ENCODE measurements around the gene SLC35F3. TPM values are rescaled to one million over a fixed set of nuclear protein-coding genes. Genes with fewer than 3 reads are reported as not detected.

SLC35F3 gene
- 0.35 TPM for polyA plus RNA-seq (2012; ENCODE audit: low read depth, missing spikeins)

DNA sequence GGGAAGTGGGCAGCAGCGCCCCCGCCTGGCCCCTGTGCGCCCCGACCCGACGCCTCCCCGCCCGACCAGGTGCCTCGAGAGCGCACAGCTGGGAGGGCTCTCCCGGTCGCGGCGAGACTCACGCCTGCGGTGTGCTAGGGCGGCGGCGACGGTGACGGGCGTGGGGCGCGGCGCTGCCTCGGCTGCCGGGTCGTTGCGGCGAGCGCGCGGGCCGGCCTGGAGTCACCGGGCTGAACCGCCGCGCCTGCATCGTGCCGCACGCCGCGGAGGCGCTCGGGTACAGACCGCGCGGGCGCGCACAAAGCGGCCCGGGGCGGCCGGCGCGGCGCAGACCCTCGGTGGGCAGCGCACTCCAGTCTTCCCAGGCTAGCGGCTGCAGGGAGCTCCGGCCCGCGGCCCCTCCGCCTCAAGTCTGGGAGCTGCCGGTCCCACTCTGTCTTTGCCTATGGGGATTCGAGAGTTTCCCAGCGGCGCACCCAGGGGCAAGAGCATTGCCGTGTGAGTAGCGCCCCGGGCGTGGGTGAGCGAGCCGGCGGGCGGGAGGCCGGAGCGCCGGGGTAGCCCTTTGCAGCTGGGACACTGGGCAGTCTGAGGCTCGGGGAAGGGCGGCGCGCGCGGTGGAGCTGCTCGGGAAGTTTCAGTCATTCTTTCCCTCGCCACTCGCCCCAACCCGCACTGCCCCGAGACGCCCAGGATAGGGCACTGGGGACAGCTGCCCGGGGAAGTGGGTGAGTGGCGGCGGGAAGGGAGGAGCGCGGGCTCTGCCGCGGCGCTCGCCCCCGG is at the start of gene SLC35F3:
Gene SLC35F3, plus strand, starts transcription at position 44 of the 783 bp plus-strand sequence.
- no peak for TF ChIP-seq PAX5 (IDR thresholded peaks at IDR 0.05; ENCODE audit: insufficient read depth, low read length, severe bottlenecking)
- no peak for TF ChIP-seq POU2F2 (IDR thresholded peaks at IDR 0.05; ENCODE audit: low read depth, low read length)
- TF ChIP-seq TAF1 (IDR thresholded peaks at IDR 0.05; ENCODE audit: low read depth, low read length), result no peak
- no peak for TF ChIP-seq POLR2AphosphoS5 (IDR thresholded peaks at IDR 0.05; ENCODE audit: low read depth, low read length)
- TF ChIP-seq SPI1 (IDR thresholded peaks at IDR 0.05; ENCODE audit: low read depth, low read length), result no peak
- no peak for TF ChIP-seq POLR2A (IDR thresholded peaks at IDR 0.05; ENCODE audit: low read depth, low read length)
- DNase-seq (ENCODE audit: insufficient read length, low spot score), result no peak
- FAIRE-seq, result no peak

GRCh38 chr1:233859446-233859845 is 45.0 kb upstream of the SLC35F3 start:
- FAIRE-seq, result no peak
- TF ChIP-seq POLR2AphosphoS5 (IDR thresholded peaks at IDR 0.05; ENCODE audit: low read depth, low read length), result no peak
- TF ChIP-seq POLR2A (IDR thresholded peaks at IDR 0.05; ENCODE audit: low read depth, low read length), result no peak
- TF ChIP-seq TAF1 (IDR thresholded peaks at IDR 0.05; ENCODE audit: low read depth, low read length), result no peak
- no peak for TF ChIP-seq PAX5 (IDR thresholded peaks at IDR 0.05; ENCODE audit: insufficient read depth, low read length, severe bottlenecking)
- TF ChIP-seq POU2F2 (IDR thresholded peaks at IDR 0.05; ENCODE audit: low read depth, low read length), result no peak
- TF ChIP-seq SPI1 (IDR thresholded peaks at IDR 0.05; ENCODE audit: low read depth, low read length), result no peak

GRCh38 chr1:233863901-233864545 is 40.5 kb upstream of the SLC35F3 start:
- no peak for DNase-seq (ENCODE audit: insufficient read length, low spot score)
- FAIRE-seq, result no peak
- TF ChIP-seq POU2F2 (IDR thresholded peaks at IDR 0.05; ENCODE audit: low read depth, low read length), result no peak
- TF ChIP-seq SPI1 (IDR thresholded peaks at IDR 0.05; ENCODE audit: low read depth, low read length), result no peak
- TF ChIP-seq PAX5 (IDR thresholded peaks at IDR 0.05; ENCODE audit: insufficient read depth, low read length, severe bottlenecking), result no peak
- no peak for TF ChIP-seq POLR2A (IDR thresholded peaks at IDR 0.05; ENCODE audit: low read depth, low read length)
- TF ChIP-seq POLR2AphosphoS5 (IDR thresholded peaks at IDR 0.05; ENCODE audit: low read depth, low read length), result no peak
- TF ChIP-seq TAF1 (IDR thresholded peaks at IDR 0.05; ENCODE audit: low read depth, low read length), result no peak

More at GRCh38 chr1:233859446-233859845, 45.0 kb upstream of the SLC35F3 start:
- DNase-seq (ENCODE audit: insufficient read length, low spot score), result no peak

DNA sequence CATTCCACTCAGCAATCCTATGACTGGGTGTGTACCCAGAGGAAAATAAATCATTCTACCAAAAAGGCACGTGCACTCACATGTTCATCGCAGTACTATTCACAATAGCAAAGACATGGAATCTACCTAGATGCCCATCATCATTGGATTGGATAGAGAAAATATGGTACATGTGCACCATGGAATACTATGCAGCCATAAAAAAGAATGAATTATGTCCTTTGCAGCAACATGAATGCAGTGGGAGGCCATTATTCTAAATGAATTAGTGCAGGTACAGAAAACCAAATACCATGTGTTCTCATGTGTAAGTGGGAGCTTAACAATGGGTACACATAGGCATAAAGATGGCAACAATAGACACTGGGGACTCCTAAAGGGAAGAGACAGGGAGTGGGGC is 39.9 kb upstream of the SLC35F3 start:
- no peak for DNase-seq (ENCODE audit: insufficient read length, low spot score)
- FAIRE-seq, result no peak
- TF ChIP-seq POLR2AphosphoS5 (IDR thresholded peaks at IDR 0.05; ENCODE audit: low read depth, low read length) (no peak), SPI1 (IDR thresholded peaks at IDR 0.05; ENCODE audit: low read depth, low read length) (no peak), PAX5 (IDR thresholded peaks at IDR 0.05; ENCODE audit: insufficient read depth, low read length, severe bottlenecking) (no peak), TAF1 (IDR thresholded peaks at IDR 0.05; ENCODE audit: low read depth, low read length) (no peak), POU2F2 (IDR thresholded peaks at IDR 0.05; ENCODE audit: low read depth, low read length) (no peak), POLR2A (IDR thresholded peaks at IDR 0.05; ENCODE audit: low read depth, low read length) (no peak)

DNA sequence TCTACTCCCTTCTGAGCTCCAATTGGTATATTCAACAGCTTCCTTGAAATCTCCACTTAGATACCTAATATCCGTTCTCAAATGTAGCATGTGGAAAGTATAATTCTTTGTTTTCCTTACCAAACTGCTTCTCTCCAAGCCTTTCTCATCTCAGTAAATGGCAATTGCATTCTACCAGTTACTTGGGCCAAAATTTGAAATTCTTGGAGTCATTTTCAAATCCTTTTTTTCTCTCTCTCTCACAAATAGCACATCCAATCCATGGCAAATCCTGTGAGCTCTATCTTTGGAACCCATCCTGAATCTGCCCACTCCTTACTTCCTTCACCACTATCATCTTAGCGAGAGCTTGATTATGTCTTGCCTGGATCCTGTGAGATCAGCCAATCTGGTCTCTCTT is 39.3 kb upstream of the SLC35F3 start:
- DNase-seq (ENCODE audit: insufficient read length, low spot score) (no peak), FAIRE-seq (no peak)
- TF ChIP-seq POLR2A (IDR thresholded peaks at IDR 0.05; ENCODE audit: low read depth, low read length) (no peak), POLR2AphosphoS5 (IDR thresholded peaks at IDR 0.05; ENCODE audit: low read depth, low read length) (no peak)

DNA sequence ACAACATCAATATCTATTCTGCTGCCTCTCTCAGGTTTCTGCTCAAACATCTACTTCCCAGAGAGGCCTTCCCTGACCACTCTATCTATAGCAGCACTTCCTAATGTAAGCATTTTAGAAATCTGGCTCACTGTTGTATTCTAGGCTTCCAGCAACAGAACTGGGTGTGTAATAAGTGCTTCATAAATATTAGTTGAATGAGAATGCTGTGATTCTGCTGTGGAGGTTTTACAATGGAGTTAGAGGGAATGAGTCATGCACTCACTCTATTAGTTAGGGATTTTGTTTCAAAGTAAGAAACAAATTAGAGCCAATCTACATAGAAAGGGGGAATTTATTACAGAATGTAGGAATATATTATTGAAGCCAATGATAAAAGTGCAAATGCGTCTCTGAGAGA is 38.6 kb upstream of the SLC35F3 start:
- TF ChIP-seq TAF1 (IDR thresholded peaks at IDR 0.05; ENCODE audit: low read depth, low read length), result no peak
- no peak for TF ChIP-seq POLR2AphosphoS5 (IDR thresholded peaks at IDR 0.05; ENCODE audit: low read depth, low read length)
- no peak for TF ChIP-seq SPI1 (IDR thresholded peaks at IDR 0.05; ENCODE audit: low read depth, low read length)
- FAIRE-seq, result no peak
- no peak for DNase-seq (ENCODE audit: insufficient read length, low spot score)

DNA sequence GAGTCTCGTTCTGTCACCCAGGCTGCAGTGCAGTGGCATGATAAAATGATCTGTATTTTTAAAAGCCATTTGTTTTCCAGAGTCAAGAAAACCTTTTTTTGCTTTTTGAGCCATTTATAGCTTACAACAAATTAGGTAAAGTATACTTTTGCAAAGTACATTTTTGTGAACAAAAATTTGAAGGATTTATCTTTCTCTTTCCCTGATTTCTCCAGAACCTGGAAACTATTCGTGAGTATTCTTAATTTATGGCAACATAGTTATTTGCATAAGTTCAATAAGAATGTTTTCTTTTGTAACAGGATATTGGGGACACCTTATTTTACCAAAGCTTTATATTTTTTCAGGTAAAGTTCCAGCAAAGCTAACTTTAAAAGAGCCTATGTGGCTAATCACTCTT is 37.4 kb upstream of the SLC35F3 start:
- TF ChIP-seq SPI1 (IDR thresholded peaks at IDR 0.05; ENCODE audit: low read depth, low read length), result no peak
- TF ChIP-seq TAF1 (IDR thresholded peaks at IDR 0.05; ENCODE audit: low read depth, low read length), result no peak
- no peak for TF ChIP-seq POLR2AphosphoS5 (IDR thresholded peaks at IDR 0.05; ENCODE audit: low read depth, low read length)
- no peak for TF ChIP-seq PAX5 (IDR thresholded peaks at IDR 0.05; ENCODE audit: insufficient read depth, low read length, severe bottlenecking)
- no peak for TF ChIP-seq POLR2A (IDR thresholded peaks at IDR 0.05; ENCODE audit: low read depth, low read length)
- no peak for TF ChIP-seq POU2F2 (IDR thresholded peaks at IDR 0.05; ENCODE audit: low read depth, low read length)
- DNase-seq (ENCODE audit: insufficient read length, low spot score), result no peak
- no peak for FAIRE-seq

- no peak for TF ChIP-seq POLR2A (IDR thresholded peaks at IDR 0.05; ENCODE audit: low read depth, low read length)
- DNase-seq (ENCODE audit: insufficient read length, low spot score) (no peak), FAIRE-seq (no peak)
Measured at GRCh38 chr1:233868461-233868860, 36.0 kb upstream of the SLC35F3 start.

GRCh38 chr1:233869680-233870079 is 34.8 kb upstream of the SLC35F3 start:
- FAIRE-seq, result no peak
- DNase-seq (ENCODE audit: insufficient read length, low spot score), result no peak
- TF ChIP-seq POLR2A (IDR thresholded peaks at IDR 0.05; ENCODE audit: low read depth, low read length) (no peak), PAX5 (IDR thresholded peaks at IDR 0.05; ENCODE audit: insufficient read depth, low read length, severe bottlenecking) (no peak), POU2F2 (IDR thresholded peaks at IDR 0.05; ENCODE audit: low read depth, low read length) (no peak), SPI1 (IDR thresholded peaks at IDR 0.05; ENCODE audit: low read depth, low read length) (no peak), POLR2AphosphoS5 (IDR thresholded peaks at IDR 0.05; ENCODE audit: low read depth, low read length) (no peak), TAF1 (IDR thresholded peaks at IDR 0.05; ENCODE audit: low read depth, low read length) (no peak)

DNA sequence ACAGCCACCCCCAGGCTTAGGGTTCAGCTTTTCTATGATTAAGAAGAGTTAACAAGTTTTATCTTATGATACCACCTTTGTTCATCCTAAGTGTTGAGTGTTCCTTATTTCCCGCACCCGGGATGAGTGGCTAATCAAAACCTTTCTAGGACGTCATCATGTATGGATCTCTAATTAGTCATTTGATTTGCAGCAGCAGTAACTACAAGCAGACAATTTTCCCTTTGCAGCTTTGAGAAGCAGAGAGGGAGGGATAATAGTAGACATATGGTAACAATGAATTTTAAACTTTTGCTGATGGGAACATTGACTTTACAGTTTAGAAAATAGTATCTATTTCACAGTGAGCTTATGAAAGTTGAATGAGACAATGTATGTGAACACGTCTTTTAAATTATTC is 30.8 kb upstream of the SLC35F3 start:
- TF ChIP-seq SPI1 (IDR thresholded peaks at IDR 0.05; ENCODE audit: low read depth, low read length), result no peak
- TF ChIP-seq POLR2A (IDR thresholded peaks at IDR 0.05; ENCODE audit: low read depth, low read length), result no peak
- no peak for TF ChIP-seq PAX5 (IDR thresholded peaks at IDR 0.05; ENCODE audit: insufficient read depth, low read length, severe bottlenecking)
- no peak for TF ChIP-seq POU2F2 (IDR thresholded peaks at IDR 0.05; ENCODE audit: low read depth, low read length)
- TF ChIP-seq TAF1 (IDR thresholded peaks at IDR 0.05; ENCODE audit: low read depth, low read length), result no peak
- TF ChIP-seq POLR2AphosphoS5 (IDR thresholded peaks at IDR 0.05; ENCODE audit: low read depth, low read length), result no peak
- FAIRE-seq, result no peak

More for the DNA sequence above, 30.8 kb upstream of the SLC35F3 start:
- DNase-seq (ENCODE audit: insufficient read length, low spot score), result no peak

Measured in GM12891 (cell line).